ENCODE measurements around the gene INSYN2B.

DNA sequence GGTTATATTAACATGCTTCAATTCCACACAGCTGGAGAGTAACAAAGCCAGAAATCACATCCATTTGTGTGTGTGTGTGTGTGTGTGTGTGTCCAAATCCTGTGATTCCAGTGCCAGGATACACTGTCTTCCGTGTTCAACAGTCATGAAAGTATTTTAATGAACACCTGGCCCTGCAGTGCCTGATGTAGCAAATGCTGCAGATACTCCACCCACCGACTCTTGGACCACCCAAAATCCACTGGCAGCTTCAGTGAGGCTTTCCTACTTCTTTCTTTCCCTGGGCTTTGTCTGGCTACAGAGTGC is 13.1 kb upstream of the INSYN2B start:
- TF ChIP-seq, protein P1, sequence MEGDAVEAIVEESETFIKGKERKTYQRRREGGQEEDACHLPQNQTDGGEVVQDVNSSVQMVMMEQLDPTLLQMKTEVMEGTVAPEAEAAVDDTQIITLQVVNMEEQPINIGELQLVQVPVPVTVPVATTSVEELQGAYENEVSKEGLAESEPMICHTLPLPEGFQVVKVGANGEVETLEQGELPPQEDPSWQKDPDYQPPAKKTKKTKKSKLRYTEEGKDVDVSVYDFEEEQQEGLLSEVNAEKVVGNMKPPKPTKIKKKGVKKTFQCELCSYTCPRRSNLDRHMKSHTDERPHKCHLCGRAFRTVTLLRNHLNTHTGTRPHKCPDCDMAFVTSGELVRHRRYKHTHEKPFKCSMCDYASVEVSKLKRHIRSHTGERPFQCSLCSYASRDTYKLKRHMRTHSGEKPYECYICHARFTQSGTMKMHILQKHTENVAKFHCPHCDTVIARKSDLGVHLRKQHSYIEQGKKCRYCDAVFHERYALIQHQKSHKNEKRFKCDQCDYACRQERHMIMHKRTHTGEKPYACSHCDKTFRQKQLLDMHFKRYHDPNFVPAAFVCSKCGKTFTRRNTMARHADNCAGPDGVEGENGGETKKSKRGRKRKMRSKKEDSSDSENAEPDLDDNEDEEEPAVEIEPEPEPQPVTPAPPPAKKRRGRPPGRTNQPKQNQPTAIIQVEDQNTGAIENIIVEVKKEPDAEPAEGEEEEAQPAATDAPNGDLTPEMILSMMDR (IDR thresholded peaks at IDR 0.05) = no peak
- TF ChIP-seq POLR2AphosphoS5 (IDR thresholded peaks at IDR 0.05) = no peak
